ENCODE measurements around the gene PTPRN2.
"Not testable (repeated sequence)": the region's sequence is repeated elsewhere in the genome, so short reads cannot be mapped to it uniquely, and the experiment has no call there.

The PTPRN2 gene

DNA sequence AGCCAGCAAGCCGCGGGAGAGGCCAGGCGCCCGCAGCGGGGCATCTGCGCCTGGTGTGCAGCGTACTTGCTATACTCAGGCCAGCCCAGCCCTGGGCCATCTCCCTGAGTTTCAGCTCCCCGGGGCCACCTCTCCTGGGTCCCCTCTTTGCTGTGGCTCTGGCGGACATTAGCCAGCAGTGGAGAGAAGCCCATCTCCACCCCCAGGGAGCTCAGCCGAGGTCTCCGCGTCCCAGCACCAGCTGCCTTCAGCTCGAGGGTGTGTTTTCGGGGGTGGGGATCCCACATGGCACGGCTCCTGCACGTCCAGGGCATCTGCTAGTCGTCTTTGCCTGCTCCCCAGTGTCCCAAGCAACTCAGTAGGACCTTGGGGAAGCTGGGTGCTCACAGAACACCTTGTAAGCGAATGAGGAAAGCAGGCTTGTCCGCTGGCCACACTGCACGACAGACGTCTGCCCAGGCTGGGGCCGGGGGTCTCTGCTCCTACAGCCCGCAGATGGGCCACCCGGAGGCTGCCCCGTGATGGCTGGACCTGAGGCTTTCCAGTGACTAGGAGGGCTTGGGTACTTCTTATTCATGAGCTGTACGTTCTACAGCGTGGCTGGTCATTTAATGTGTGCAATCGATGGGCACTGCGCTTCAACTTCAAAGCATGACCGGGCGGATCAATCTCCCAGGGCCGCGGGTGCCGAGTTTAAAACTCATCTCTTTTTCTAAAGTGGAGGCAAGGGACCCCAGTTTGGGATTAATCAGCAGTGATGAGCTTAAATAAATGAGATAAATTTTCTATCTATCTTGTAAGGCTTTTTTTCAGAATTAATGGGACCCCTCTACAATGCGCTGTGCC is 795.2 kb downstream of the PTPRN2 start:
- DNase-seq: no peak

DNA sequence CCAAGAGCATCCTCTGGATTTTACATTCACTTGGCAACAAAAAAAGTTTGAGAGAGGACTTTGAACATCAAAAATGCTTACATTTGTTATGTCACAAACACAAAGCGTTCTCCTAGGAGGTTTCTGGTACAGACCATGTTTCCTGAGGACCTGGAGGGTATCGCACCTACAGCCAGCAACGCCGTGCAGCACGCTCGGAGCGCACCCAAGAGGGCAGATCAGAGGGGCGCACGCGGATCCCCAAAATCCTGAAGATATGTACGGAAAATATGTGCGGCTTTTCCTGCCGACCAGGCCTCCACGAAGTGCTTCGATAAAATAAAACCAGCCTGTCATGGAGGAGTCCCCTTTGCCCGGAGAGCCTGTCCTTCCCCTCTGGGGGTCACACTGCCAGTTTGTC is 796.0 kb downstream of the PTPRN2 start:
- no peak for DNase-seq

DNA sequence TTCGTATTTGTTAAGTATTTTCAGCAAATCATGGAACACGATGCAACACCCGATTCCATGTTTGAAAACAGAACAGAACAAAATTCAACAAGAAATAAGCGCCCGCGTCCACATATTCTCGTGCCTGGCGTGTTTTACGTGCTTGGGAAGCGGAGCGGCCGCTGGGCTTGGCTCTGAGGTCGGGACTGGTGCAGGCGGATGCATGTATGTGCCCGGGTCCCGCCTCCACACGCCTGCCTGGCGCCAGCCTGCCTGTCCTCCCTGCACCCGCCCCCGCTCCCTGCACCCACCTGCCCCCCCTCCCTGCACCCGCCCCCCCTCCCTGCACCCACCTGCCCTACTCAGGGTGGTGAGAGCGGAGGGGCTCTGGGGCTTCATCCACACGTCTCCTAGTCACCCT is 796.4 kb downstream of the PTPRN2 start:
- no peak for DNase-seq

DNA sequence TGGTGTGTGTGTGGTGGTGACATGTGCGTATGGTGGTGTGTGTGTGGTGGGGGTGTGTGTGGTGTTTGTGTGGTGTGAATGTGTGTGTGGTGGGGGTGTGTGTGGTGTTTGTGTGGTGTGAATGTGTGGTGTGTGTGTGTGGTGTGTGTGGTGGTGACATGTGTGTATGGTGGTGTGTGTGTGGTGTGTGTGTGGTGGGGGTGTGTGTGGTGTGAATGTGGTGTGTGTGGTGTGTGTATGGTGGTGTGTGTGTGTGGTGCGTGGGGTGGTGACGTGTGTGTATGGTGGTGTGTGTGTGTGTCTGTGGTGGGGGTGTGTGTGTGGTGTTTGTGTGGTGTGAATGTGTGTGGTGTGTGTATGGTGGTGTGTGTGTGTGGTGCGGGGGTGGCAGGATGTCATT is 797.7 kb downstream of the PTPRN2 start:
- DNase-seq: no peak

DNA sequence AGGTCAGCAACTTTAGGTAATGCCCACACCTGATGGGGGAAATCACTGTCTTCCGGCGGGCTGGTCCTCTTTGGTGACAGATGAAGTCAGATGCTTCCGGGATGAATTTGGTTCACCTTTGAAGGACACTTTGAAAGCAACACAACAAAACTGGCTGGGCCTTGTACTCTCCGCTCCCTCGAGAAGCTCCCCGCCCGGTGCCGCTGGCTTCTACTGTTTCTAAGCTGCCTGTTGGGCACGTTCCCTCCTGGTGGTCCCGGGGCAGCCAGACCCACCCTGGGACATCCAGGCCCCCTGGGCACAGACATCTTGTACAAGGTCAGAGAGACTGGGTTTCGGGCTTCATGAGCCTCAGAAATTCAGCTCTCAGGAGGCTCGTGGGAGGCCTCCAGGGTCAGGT is 798.5 kb downstream of the PTPRN2 start:
- DNase-seq: no peak

DNA sequence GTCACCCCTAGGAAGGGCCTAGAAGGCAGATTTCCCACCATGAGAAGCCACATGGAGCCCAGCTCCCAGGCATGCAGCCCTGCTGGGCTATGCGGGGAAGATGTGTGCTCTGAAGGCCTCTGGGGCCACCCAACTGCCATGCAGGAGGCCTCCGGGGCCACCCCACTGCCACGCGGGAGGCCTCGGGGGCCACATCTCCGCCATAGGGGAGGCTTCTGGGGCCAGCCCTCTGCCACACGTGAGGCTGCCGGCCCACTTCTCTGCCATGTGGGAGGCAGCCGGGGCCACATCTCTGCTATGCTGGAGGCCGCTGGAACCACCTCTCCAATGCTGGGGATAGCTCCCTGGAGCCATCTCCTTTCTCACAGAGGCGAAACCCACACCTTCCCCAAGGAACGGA is 799.0 kb downstream of the PTPRN2 start:
- DNase-seq: no peak

DNA sequence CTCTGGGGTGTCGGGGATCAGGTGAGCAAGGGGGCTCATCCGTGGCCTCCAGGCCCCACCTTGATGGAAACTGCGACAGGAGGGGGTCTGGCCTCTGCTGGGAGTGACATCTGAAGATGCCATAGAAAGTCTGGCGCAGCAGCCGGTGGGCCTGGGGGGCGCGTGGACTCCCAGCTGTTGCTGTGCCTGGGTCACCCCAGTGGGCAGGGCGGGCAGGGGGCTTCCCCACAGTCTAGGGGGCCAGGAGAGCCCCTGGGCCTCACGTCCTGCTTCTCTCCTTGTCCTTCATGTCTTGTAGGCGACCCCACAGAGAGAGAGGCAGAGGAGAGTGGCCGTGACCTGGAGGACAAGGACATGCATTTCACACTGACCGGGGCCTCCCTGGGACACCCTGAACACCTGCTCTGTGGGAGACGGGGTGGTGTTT is 800.3 kb downstream of the PTPRN2 start:
- DNase-seq: no peak

DNA sequence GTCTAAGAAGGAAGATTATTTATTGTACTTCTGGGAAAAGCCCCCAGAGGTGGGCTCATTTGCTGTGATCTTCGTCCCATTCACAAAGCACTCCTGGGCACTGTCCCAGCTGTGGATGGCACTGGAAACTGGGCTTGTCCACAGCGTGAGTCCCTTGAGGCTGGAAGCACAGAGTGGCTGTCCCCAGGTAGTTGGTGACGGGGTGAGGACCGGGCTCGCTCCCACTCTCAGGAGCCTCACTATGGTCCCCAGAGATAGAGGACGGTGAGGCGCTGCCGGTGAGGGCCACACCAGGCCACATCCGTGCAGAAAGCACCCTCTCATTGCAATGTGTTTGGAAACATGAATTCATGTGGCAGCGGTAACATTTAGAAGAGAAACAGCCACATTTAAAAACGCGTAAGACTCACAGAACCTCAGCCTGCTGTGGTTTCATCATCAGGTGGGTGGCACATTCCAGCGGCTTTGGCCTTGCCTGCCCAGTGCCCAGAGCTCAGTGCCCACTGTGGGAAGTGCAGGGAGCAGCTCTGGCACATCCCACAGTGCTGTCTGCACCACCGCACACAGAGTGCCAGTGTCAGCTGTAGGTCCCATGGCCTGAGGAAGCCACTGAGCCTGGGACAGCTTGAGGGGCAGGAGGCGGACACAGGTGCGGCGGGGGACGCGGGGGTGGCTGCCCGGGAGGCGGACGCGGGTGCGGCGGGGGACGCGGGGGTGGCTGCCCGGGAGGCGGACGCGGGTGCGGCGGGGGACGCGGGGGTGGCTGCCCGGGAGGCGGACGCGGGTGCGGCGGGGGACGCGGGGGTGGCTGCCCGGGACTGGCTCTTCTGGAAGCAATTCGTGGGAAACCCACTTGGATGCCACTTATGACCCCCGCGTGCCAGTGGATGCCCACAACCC is 801.0 kb downstream of the PTPRN2 start:
- DNase-seq: no peak

DNA sequence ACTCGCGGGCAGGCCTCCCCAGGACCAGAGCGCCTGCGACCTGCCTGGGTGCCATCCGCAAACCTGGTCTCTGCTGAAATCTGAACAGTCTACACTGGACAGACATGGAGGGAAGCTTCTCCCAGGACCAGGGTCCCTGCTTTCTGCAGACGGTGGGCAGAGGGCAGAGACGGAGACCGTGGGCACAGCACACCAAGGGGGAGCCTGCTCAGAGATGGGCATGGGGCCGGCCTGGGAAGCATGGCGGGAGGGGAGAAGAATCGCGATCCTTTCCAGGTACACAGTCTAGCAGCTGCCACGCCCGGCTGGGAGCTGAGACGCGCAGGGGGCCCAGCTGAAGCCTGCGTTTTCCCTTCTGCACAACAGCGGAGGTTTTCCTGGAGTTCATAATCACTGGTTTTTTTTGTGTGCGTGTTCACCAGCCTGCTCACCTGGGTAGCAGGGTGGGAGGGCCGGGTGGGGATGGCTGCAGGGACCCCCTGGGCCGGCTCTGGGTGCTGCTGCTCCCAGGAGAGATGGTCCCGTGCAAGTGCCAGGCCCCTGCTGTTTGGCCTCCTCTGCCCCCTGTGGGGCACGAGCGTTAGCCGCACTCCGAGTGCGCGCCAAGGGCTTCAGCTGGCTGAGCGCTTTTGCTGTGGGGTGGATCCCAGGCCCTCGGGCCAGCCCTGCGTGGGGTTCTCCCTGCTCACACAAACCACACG is 802.0 kb downstream of the PTPRN2 start:
- DNase-seq: no peak

DNA sequence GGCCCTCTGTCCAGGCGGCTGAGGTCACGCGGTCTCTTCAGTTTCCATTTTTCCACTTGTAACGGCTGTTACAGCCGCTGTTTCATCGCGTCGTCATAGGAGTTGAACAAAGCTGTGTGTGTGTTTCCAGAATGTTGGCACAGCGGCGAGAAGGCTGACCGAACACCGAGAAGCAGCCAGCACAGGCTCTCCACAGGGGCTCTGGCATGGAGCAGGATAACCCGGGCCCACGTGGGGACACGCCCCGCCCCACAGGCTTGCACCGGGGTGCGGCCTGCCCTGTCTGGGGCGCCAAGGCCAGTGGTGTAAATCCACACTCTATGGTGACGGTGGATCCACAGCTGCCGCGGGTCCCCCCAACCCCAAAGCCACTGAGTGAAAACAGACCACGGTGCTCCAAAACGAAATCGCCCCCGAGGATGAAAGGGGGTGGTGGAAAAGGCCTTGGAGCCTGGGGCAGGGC is 802.6 kb downstream of the PTPRN2 start:
- no peak for DNase-seq

DNA sequence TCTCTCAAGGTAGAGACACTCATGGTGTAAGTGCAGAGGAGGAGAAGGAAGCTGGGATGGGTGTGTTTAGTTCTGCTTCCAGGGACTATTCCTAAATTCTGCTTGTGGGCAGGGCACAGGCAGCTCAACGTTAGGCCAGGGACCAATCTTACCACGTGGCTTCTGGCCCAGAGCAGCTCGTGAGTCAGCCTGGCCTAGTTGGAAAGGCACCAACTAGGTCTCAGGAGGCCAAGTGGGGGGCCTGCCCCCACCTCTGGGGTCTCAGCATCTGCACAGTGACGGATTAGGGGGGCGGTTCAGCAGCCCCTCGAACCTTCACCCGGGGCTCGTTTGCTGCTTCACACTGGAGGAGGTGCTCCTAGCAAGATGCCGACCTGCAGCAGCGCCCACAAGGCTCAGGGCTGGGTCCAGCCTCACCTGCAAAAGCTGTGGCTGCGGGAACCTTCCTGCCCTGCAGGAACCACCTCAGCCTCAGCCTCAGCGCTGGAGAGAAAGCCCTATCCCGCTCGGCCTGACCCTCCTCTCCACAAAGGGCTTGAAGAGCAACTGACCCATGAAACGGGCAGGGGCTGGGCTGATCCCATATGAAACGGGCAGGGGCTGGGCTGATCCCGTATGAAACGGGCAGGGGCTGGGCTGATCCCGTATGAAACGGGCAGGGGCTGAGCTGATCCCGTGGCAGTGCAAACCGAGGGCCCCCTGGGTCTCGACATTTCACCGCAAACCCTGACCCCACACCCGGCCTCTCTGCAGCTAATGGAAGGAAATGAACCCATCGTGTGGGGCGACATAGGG is 803.4 kb downstream of the PTPRN2 start:
- no peak for DNase-seq

DNA sequence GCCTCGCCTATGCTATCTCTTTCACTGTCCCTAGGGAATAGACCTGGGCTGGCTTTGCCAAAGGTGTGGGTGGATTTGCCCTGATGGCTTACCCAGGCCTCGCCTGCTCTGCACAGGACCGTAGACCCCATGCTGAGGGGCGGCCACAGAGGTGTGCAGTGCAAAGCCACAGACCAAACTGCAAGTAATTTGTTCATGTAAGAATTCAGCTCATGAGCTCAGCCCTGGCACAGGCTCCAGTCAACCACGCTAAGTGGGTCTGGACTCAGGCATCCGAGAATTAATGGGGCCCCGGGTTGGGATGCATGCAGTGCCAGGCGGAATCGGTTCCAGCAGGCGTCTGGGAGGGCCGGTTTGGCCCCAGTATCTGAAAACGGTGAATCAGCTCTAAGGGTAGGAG is 805.6 kb downstream of the PTPRN2 start:
- no peak for DNase-seq

DNA sequence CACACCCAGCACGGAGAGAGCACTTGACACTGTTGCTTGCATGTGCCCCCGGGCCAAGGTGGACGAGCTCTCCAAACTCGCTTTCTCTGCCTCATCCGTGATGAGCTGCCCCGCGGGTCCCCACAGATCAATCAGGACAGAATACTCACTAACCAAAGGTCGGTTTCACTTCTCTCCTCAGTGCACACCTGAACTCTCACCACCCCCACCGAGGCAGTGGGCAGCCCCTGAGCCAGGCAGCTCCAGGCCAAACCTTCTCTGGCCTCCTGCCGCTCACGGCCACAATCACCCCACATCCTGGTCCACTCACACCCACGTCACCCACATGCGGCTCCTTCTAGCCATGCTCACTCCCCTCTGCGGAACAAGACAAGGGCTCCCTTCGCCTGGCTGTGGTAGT is 806.9 kb downstream of the PTPRN2 start:
- no peak for DNase-seq

DNA sequence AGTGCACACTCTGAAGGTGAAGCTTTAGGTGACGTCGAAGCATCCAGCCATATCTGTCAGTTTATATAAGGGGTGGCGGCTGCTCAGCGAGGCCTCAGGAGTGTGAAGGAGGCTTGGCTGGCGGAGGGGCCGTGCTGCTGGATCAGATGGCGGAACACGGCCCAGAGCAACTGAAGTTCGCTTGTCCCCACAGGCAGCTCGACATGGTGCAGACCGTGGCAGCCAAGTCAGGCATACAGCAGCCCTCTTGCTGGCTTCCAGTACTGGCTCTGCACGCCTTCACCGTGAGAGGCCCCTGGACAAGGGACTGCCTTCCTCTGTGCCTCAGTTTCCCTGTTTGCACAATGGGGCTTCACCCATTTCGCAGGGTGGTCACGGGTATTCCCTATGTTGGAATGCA is 807.3 kb downstream of the PTPRN2 start:
- no peak for DNase-seq

DNA sequence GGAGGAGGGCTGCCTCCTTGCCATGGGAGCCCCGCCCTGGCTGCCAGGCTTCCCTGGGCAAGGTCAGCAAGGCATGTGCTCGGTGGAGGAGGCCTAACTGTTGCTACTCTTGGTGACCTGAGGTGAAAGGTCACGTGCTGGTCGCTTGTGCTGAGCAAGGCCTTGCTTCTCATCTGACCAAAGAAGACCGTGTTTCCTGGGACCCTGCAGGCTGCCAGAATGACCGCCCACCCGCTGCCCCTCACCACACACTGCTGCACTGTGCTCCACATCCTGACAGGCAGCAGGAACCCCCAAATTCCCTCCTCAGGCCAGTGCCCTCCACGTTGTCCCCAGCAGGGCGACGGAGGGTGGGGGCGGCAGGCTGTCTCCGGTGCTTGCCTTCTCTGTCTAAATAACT is 808.4 kb downstream of the PTPRN2 start:
- DNase-seq: no peak

DNA sequence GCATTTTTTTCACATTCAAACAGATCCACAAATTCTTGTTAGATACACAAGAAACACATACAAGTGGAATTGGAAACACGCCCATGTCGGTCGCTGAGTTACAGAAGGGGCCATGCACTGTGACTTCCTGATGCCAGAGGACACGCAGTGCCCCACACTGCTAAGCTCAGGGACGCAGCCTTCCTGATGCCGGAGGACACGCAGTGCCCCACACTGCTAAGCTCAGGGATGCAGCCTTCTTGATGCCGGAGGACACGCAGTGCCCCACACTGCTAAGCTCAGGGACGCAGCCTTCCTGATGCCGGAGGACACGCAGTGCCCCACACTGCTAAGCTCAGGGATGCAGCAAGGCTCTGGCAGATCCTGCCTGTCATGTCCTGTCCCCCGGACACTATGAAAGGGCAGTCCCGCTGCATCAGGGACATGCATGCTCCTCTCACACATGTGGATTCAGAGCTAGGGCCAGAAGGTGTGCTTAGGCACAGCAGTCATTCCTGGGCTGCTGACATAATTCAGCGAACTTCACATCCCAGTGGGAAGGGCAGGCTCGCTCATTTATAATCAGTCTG is 810.3 kb downstream of the PTPRN2 start:
- not testable (repeated sequence) for DNase-seq

DNA sequence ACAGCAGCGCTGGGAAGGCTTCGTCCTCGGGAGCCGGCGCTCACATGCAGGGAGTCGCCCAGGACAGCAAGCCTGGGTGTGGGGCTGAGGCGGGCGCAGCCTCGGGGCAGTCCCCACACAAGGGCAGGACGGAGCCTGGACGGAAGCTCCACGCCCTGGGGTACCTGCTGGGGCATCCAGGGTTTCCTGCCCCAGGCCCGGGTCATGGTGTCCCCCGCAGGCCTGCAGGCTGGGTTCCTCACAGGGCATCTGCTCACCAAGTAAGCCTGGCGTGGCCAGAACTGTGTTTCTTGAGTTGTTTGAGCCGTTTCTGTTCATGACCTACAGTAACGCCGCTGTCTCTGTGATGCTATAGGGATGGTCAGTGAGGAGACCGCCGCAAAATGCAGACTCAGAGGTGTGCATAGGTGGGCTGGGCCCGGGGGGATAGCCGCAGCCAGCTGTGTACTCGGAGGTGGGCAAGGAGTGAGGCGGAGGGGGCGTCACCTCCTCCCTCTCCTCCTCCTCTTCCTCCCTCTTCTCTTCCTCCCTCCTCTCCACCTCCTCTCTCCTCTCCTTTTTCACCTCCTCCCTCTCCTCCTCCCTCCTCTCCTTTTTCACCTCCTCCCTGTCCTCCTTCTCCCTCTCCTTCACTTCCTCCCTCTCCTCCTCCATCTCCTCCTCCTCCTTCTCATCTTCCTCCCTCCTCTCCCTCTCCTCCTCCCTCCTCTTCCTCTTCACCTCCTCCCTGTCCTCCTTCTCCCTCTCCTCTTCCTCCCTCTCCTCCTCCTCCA is 811.9 kb downstream of the PTPRN2 start:
- no peak for DNase-seq

DNA sequence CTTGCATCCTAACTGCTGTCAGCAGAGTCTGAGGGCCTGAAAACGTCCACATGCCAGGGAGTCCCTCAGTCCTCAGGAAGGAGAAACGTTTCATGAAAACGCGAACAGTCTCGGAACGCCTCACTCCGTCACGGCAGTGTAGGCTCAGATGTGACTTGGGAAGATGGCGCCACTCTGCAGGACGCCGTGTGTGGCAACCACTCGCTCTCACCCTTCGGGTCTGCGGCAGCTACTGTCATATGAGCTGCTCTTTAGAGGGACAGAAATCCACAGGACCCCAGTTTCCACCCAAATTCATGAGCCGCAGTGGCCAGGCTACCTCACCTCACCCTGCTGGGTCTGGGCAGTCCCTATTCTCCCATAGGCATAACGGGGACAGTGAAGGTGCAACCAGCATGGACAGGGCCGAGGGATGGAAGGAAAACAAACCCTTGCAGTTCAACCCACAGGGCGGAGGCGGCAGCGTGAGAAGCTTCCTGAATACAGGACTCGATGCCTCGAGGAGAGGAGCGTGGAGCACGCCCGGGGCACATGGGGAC is 812.5 kb downstream of the PTPRN2 start:
- DNase-seq: no peak

DNA sequence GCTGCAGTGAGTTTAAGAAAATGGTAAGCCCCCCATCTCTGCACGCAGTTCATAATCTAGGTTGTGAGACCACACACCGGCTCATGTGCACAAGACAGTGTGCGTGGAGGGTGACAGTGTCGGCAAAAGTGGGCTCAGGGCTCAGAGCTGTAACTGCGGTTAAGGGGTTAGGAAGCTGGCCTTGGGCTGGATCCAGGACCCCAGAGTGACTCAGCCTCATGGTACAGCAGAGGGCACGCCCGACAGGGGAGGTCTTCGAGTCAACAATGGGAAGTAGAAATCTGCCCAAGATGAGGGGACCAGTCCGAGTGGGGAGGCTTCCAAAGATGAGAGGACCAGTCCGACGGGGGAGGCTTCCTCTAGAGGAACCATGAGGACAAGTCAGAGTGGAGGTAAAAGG is 813.1 kb downstream of the PTPRN2 start:
- no peak for DNase-seq

DNA sequence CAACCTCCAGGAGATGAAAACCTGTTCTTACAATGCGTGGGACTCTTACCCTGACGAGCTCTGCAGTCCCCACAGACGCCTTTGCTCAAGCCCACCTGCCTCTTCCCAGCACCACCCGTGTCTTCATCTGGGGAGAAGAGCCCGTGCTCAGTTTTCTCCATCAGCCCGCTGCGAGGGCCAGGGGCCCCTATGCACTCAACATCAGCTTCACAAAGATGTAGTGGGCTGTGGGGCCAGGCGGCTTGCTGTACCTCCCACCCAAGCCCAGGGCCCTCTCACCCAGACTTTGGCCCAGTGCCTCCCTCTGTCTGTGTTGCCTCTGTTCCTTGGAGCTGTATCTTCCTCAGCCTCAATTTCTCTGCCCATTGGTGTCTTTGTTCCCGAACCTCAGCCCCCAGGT is 814.3 kb downstream of the PTPRN2 start:
- DNase-seq: no peak
